GM19238 (cell line): Measurements from ENCODE around the gene OTOS.

Source experiments
- DNase-seq: peaks from one replicate; pipeline ENCODE4 v3.0.0; 2011; ENCODE audit warnings: low spot score; ENCODE audit not compliant: insufficient read length

Gene OTOS

GRCh38 chr2:240168041-240168440 is 27.6 kb upstream of the OTOS start:
- no peak for DNase-seq

- DNase-seq = no peak
Measured at GRCh38 chr2:240167588-240167880, 27.1 kb upstream of the OTOS start.

GRCh38 chr2:240166761-240167587 is 26.5 kb upstream of the OTOS start:
- no peak for DNase-seq

- DNase-seq = no peak
Measured at GRCh38 chr2:240166191-240166590, 25.7 kb upstream of the OTOS start.

GRCh38 chr2:240165661-240166060 is 25.2 kb upstream of the OTOS start:
- no peak for DNase-seq

- DNase-seq = no peak
Measured at GRCh38 chr2:240165034-240165433, 24.6 kb upstream of the OTOS start.

GRCh38 chr2:240164586-240164985 is 24.1 kb upstream of the OTOS start:
- DNase-seq = no peak

- no peak for DNase-seq
Measured at GRCh38 chr2:240163844-240164574, 23.6 kb upstream of the OTOS start.

- no peak for DNase-seq
Measured at GRCh38 chr2:240162939-240163714, 22.7 kb upstream of the OTOS start.

GRCh38 chr2:240162531-240162930 is 22.1 kb upstream of the OTOS start:
- no peak for DNase-seq

GRCh38 chr2:240162032-240162431 is 21.6 kb upstream of the OTOS start:
- no peak for DNase-seq

GRCh38 chr2:240161087-240161750 is 20.8 kb upstream of the OTOS start:
- DNase-seq = no peak

- DNase-seq = no peak
Measured at GRCh38 chr2:240160291-240161086, 20.0 kb upstream of the OTOS start.

- DNase-seq = no peak
Measured at GRCh38 chr2:240159251-240159839, 18.9 kb upstream of the OTOS start.

- DNase-seq = no peak
Measured at GRCh38 chr2:240157147-240157470, 16.7 kb upstream of the OTOS start.

- no peak for DNase-seq
Measured at GRCh38 chr2:240156435-240157146, 16.1 kb upstream of the OTOS start.

GRCh38 chr2:240155745-240156390 is 15.4 kb upstream of the OTOS start:
- no peak for DNase-seq

- DNase-seq = no peak
Measured at GRCh38 chr2:240155048-240155744, 14.7 kb upstream of the OTOS start.

- DNase-seq = no peak
Measured at GRCh38 chr2:240154606-240155005, 14.1 kb upstream of the OTOS start.
